ENCODE results near the gene RIMS4.

Gene RIMS4

GRCh38 chr20:44719841-44720240 lies 90.5 kb downstream of the RIMS4 start:
- DNase-seq (ENCODE audit: low spot score), result no peak

DNA sequence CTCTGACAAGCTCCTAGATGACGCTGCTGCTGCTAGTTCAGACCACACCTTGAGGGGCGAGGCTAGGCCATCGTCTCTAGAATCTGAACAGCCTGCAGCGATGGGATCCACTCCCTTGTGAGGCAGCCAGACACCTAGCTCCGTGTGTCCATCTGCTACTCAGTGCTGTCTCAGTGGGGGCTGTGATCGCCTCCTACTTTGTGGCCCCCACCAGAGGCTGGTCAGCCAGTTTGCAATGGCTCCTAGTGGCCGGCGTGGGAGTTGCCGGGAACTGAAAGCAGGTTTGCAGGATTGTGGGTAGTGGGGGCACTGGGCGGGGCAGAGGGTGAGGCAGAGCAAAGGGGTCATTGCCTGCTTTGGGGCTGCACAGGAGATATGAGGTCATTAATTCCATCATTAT lies 92.4 kb downstream of the RIMS4 start:
- peak; percentile 58 for DNase-seq (ENCODE audit: low spot score)

- DNase-seq (ENCODE audit: low spot score), result no peak
These were observed 93.8 kb downstream of the RIMS4 start for GRCh38 chr20:44716309-44717106.

GRCh38 chr20:44715499-44716308 lies 94.6 kb downstream of the RIMS4 start:
- no peak for DNase-seq (ENCODE audit: low spot score)

DNA sequence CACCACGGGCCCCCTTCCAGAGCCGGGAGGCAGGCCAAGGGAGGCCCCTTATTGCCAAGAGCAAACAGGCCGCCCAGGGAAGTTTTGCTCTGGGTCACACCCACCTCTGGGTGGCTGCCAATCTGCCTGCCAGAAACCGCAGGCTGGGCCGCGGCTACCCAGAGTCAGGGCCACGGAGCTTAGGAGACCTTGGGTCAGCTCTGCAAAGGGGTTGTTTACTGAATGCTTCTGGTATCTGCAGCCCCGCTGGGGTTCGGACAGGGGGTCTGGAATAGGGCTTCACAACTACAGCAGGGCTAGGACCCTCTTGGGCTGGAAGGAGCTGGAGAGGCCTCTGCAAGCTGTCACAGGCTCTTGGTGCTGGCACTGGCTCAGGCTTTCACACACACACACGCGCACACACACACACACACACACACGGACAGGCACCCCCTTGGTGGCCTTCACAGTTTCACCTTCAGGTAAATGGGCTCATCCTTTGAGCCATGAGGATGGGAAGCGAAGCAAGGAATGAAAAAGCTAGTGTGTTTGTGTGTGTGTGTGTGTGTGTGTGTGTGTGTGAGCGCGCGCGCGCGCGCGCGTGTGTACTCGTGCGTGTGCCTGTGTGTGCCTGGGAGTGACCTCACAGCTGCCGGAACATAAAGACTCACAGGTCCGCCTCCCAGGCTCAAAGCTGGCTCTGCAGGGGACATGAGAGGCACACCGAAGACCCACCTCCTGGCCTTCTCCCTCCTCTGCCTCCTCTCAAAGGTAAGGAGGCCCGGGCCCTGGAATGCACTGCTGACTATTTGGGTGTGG lies 95.4 kb downstream of the RIMS4 start, which contains the start of gene CCN5:
CCN5 (plus strand) TSS at position 669 of the 798 bp plus-strand sequence; CDS start at position 691, 22 bp downstream.
- peak; percentile 62 for DNase-seq (ENCODE audit: low spot score)

GRCh38 chr20:44714102-44714700 lies 96.1 kb downstream of the RIMS4 start:
- no peak for DNase-seq (ENCODE audit: low spot score)

- DNase-seq (ENCODE audit: low spot score), result no peak
These were observed 99.1 kb downstream of the RIMS4 start for GRCh38 chr20:44711237-44711636.

- DNase-seq (ENCODE audit: low spot score), result no peak
These were observed 100.5 kb downstream of the RIMS4 start for GRCh38 chr20:44709797-44710196.

DNA sequence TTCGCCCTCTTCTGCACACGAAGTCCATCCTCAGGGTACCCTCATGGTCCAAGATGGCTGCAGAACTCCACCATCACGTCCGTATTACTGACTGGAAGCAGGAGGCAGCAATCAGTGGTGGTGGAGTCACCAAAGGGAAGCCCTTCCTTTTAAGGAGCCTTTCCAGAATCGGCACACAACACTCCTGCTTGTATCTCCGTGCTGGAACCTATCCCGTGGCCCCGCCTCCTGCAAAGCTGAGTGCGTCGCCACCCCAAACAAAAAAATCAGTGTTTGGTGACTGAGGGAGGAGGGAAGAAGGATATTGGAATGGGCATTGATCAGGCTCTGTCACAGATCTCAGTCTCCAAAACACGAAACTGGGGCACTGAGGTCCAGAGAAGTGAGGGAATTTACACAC lies 101.0 kb downstream of the RIMS4 start:
- no peak for DNase-seq (ENCODE audit: low spot score)

DNA sequence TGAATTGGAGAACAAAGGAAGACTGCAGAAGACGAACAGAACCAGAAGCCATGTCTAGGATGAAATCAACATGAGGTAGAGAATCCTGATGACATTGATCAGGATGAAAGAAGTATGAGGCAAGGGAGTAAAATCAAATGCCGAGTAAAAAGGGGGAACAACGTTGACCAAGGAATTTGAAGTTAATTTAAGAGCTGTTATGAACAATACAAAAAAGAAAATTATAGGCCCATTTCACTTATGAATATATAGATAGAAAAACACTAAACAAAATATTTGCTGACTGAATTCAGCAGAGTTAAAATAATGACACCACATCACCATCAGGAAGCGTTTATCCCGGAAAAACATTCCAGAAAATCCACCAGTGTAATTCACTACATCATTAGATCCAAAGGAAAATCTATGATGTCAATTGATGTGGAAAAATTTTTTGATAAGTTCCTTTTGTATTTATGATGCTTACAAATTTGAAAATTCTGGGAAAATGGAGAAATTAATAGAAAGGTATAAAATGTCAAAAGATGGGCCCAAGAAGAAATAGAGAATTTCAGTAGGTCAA lies 103.2 kb downstream of the RIMS4 start:
- DNase-seq (ENCODE audit: low spot score), result no peak

GRCh38 chr20:44706301-44707017 lies 103.9 kb downstream of the RIMS4 start:
- no peak for DNase-seq (ENCODE audit: low spot score)

GRCh38 chr20:44705364-44706094 lies 104.8 kb downstream of the RIMS4 start:
- no peak for DNase-seq (ENCODE audit: low spot score)

- no peak for DNase-seq (ENCODE audit: low spot score)
These were observed 105.8 kb downstream of the RIMS4 start for GRCh38 chr20:44704551-44704971.

DNA sequence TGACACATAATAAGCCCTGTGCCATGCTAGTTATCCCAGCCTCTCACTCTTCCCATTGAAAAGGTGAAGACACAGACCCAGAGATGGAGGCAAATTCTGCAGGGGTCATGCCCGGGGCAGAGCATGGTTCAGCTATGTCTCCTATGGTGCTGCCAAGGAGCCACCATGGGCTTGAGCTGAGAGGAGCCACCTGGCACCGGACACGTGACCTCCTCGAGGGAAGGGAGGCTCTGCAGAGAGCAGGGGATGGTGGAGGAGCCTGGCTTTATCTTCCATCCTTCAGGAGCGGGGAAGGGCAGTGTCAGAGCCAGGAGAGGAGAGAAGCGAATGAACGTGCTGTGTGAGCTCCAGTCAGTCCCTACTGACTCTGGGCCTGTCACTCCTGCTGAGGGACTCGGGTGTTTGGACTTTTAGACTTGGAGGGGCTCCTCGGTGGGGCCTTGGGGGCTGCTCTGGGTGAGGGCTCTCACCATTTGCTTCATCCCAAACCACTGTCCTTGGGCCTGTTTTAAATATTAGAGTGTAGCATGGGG lies 106.3 kb downstream of the RIMS4 start:
- no peak for DNase-seq (ENCODE audit: low spot score)

DNA sequence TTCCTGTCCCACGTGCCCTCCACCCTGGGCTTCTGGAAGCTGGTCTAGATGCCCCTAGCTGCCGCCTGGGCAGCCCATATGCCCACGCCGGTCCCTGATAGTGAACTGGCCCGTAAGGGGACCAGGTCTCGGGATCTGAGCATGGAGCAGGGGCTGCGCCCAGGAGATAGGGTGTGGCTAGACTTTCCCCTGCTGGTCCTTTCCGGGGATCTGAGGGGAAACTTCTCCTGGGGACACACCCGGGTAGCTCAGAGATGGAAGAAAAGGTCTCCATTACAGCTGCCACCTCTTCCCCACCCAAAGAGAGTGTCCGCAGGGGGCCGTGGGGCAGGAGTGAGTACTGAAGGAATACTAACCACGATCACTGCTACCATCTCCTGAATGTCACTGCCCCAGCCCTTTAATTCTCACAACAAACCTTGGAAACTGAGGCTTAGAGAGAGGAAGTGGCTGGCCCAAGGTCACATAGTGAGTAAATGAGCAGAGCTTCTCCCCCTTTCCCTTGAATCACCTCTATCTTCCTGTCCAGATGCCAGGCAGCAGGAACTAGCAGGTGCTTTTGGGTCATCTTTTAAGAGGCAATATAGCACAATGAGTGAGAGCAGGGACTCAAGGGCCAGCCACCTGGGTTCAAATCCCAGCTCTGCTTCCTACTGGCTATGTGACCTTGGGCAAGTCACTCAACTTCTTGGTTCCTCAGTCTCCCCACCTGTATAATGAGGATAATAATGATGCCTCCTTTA lies 107.0 kb downstream of the RIMS4 start:
- DNase-seq (ENCODE audit: low spot score), result no peak

DNA sequence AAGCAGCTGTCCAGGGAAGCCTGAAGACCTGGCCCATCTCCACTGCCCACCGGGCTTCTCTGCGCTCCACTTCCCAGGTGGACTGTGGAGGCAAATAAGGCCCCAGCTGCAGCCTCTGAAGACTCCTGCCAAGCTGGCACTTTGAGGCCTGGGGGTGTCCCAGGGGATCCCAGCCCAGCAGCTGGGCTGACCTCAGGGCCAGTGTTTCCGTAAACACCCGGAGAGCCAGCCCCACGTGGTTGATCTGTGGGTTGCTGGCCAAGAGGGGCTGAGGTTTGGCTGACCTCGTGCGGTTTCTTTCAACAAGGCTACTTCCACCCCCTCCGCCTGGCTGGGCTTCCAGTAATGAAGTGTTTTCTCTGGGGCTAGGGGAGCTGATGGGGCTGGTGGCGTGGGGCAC lies 107.6 kb downstream of the RIMS4 start:
- no peak for DNase-seq (ENCODE audit: low spot score)

DNA sequence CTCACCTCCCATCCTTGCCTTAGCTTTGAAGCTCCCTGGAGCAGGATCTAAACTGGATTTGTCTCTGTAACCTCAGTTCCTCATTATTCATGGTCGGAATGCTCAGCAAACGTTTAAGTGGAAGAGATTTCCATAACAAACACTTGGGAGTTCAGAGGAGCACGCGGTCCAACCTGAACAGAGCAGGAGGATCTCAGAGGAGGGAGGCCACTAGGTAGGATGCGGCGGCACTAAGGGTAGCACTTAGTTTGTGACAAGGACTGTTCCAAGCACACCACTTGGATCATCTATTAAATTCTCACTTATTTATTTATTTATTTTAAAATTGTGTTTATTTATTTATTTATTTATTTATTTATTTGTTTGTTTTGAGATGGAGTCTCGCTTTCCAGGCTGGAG lies 108.5 kb downstream of the RIMS4 start:
- DNase-seq (ENCODE audit: low spot score), result no peak
